Left colon (tissue), 2 donors: Measurements from ENCODE around the gene TIMP3. TPM values are rescaled to one million over a fixed set of nuclear protein-coding genes. Genes with fewer than 3 reads are reported as not detected.

Experiments used
- ATAC-seq: fragments of 200-7000 bp; cut with Tn5 transposase; one replicate; pipeline ENCODE4 v1.9.1; 2020; ENCODE audit warnings: mild to moderate bottlenecking, moderate library complexity
- DNase-seq, 2 donors: peaks; one replicate each; pipeline ENCODE4 v3.0.0-alpha.2; 2020
- intact Hi-C, 2 donors: fragments of 100-400 bp; cut with DNase I in 1 of 2; cut with micrococcal nuclease in 1 of 2; formaldehyde crosslinking; loops; one replicate each; pipeline versions ENCODE4 v1.11.2 to v1.14.0; 2022; cut with DNase I, micrococcal nuclease
- total RNA-seq, 2 donors: library from RNA; stranded (reverse); fragmentation: NEBNext Ultra II Directional; extraction: Animal tissue kit (Norgen Biotek cat#: 25700); gene quantifications; one replicate each; pipeline ENCODE4 v1.2.1, GENCODE V29; 2021
- donor health status: DM: no; HTN: no; CAD: no.
- donor health status: DM: yes; HTN: yes; CAD: no.

TIMP3 gene
- total RNA-seq, 2 donors from 2014 or later = 31.5 to 59.3 TPM

- intact Hi-C loops = no loop called here
- DNase-seq = no peak
These were observed 1.7 kb downstream of the TIMP3 start for GRCh38 chr22:32803020-32803737.

GRCh38 chr22:32803738-32804435 is 2.4 kb downstream of the TIMP3 start:
- ATAC-seq (no peak), DNase-seq (no peak)
- intact Hi-C loops = no loop called here

More at GRCh38 chr22:32803020-32803737, 1.7 kb downstream of the TIMP3 start:
- ATAC-seq = peak; percentile 33

- intact Hi-C loops = no loop called here
- ATAC-seq = no peak
- no peak for DNase-seq
These were observed 3.2 kb downstream of the TIMP3 start for GRCh38 chr22:32804531-32805360.

- ATAC-seq = no peak
- intact Hi-C loops = no loop called here
- DNase-seq = no peak
These were observed 3.9 kb downstream of the TIMP3 start for GRCh38 chr22:32805361-32805881.

- intact Hi-C loops = no loop called here
- no peak for DNase-seq
- ATAC-seq = no peak
These were observed 4.8 kb downstream of the TIMP3 start for GRCh38 chr22:32806296-32806695.

GRCh38 chr22:32808038-32808445 is 6.5 kb downstream of the TIMP3 start:
- intact Hi-C loops = no loop called here
- peak; percentile 97 for ATAC-seq
- peak in 1 of 2 donors; percentile 15 for DNase-seq

- DNase-seq = no peak
- intact Hi-C loops = no loop called here
- ATAC-seq = no peak
These were observed 8.5 kb downstream of the TIMP3 start for GRCh38 chr22:32809786-32810554.

GRCh38 chr22:32810555-32811133 is 9.1 kb downstream of the TIMP3 start:
- ATAC-seq (no peak), DNase-seq (no peak)
- intact Hi-C loops = no loop called here

GRCh38 chr22:32811788-32812545 is 10.5 kb downstream of the TIMP3 start:
- intact Hi-C loops = no loop called here
- no peak for ATAC-seq
- no peak for DNase-seq

- no peak for DNase-seq
- intact Hi-C loops = no loop called here
- no peak for ATAC-seq
These were observed 12.9 kb downstream of the TIMP3 start for GRCh38 chr22:32814285-32814860.

GRCh38 chr22:32815059-32815458 is 13.6 kb downstream of the TIMP3 start:
- DNase-seq (no peak), ATAC-seq (no peak)
- intact Hi-C loops = no loop called here

- ATAC-seq = peak; percentile 33
- intact Hi-C loops = no loop called here
- no peak for DNase-seq
These were observed 14.4 kb downstream of the TIMP3 start for GRCh38 chr22:32815943-32816342.

GRCh38 chr22:32817137-32817730 is 15.7 kb downstream of the TIMP3 start:
- intact Hi-C loops = no loop called here
- no peak for DNase-seq
- ATAC-seq = no peak

- ATAC-seq (no peak), DNase-seq (no peak)
- intact Hi-C loops = no loop called here
These were observed 17.1 kb downstream of the TIMP3 start for GRCh38 chr22:32818446-32819115.

GRCh38 chr22:32819120-32819519 is 17.6 kb downstream of the TIMP3 start:
- intact Hi-C loops = no loop called here
- DNase-seq (no peak), ATAC-seq (no peak)
